GM18505 (cell line): Measurements from ENCODE around the gene FGD4.

ENCODE experiments used
- ATAC-seq: cut with Tn5 transposase; IDR thresholded peaks from one replicate; pipeline ENCODE4 v1.9.1; 2021; ENCODE audit not compliant: unreplicated experiment
- POLR2A ChIP-seq: IDR thresholded peaks from 4 replicates; pipeline ENCODE4 v1.6.1; 2011; ENCODE audit warnings: borderline replicate concordance; ENCODE audit not compliant: insufficient read depth, insufficient read length; ENCODE audit errors: extremely low read depth

Gene FGD4

GRCh38 chr12:32574585-32574984 is 175.2 kb downstream of the FGD4 start:
- no peak for TF ChIP-seq POLR2A
- ATAC-seq = no peak

- no peak for ATAC-seq
- TF ChIP-seq POLR2A = no peak
Measured at GRCh38 chr12:32577328-32577727, 178.0 kb downstream of the FGD4 start.

GRCh38 chr12:32583534-32583933 is 184.2 kb downstream of the FGD4 start:
- no peak for ATAC-seq
- no peak for TF ChIP-seq POLR2A

GRCh38 chr12:32585680-32586079 is 186.3 kb downstream of the FGD4 start:
- ATAC-seq = no peak
- TF ChIP-seq POLR2A = no peak

- ATAC-seq = no peak
- TF ChIP-seq POLR2A = no peak
Measured at GRCh38 chr12:32586390-32586789, 187.0 kb downstream of the FGD4 start.

GRCh38 chr12:32587581-32588495 is 188.5 kb downstream of the FGD4 start:
- TF ChIP-seq POLR2A = no peak
- ATAC-seq = no peak

GRCh38 chr12:32588604-32589003 is 189.2 kb downstream of the FGD4 start:
- no peak for TF ChIP-seq POLR2A
- no peak for ATAC-seq

- peak; percentile 68 for ATAC-seq
- TF ChIP-seq POLR2A = no peak
Measured at GRCh38 chr12:32589165-32589865, 190.0 kb downstream of the FGD4 start.

GRCh38 chr12:32595251-32595650 is 195.9 kb downstream of the FGD4 start:
- no peak for ATAC-seq
- no peak for TF ChIP-seq POLR2A

GRCh38 chr12:32596030-32596429 is 196.7 kb downstream of the FGD4 start:
- no peak for TF ChIP-seq POLR2A
- ATAC-seq = no peak

- no peak for ATAC-seq
- TF ChIP-seq POLR2A = no peak
Measured at GRCh38 chr12:32598688-32599087, 199.3 kb downstream of the FGD4 start.

GRCh38 chr12:32600681-32601080 is 201.3 kb downstream of the FGD4 start:
- no peak for ATAC-seq
- no peak for TF ChIP-seq POLR2A

- no peak for TF ChIP-seq POLR2A
- no peak for ATAC-seq
Measured at GRCh38 chr12:32603071-32603470, 203.7 kb downstream of the FGD4 start.

- no peak for TF ChIP-seq POLR2A
- ATAC-seq = peak; percentile 95
Measured at GRCh38 chr12:32603858-32604257, 204.5 kb downstream of the FGD4 start.
